HG03025 (cell line): ENCODE measurements around the gene OR2T27.
A peak's percentile ranks its signal among the peaks of the same experiment; 100 is the strongest.
"Not testable (repeated sequence)": the region's sequence is repeated elsewhere in the genome, so short reads cannot be mapped to it uniquely, and the experiment has no call there.

ENCODE experiments used
- ATAC-seq: cut with Tn5 transposase; IDR thresholded peaks from one replicate; pipeline ENCODE4 v1.9.1; 2021; ENCODE audit warnings: mild to moderate bottlenecking, moderate library complexity; ENCODE audit not compliant: unreplicated experiment, low FRiP score

OR2T27 gene

GRCh38 chr1:248641583-248641982, 13.7 kb downstream of the OR2T27 start:
- peak; percentile 18 for ATAC-seq

- peak; percentile 30 for ATAC-seq
These were observed 14.4 kb downstream of the OR2T27 start for GRCh38 chr1:248640906-248641305.

GRCh38 chr1:248639652-248640051, 15.7 kb downstream of the OR2T27 start:
- ATAC-seq = not testable (repeated sequence)

GRCh38 chr1:248636612-248637011, 18.7 kb downstream of the OR2T27 start:
- ATAC-seq = not testable (repeated sequence)

GRCh38 chr1:248634991-248635390, 20.3 kb downstream of the OR2T27 start, which contains the start of gene OR2T11:
Gene OR2T11 (minus strand): TSS chr1:248635091. CDS start chr1:248627128, 7,963 bp downstream.
- ATAC-seq = not testable (repeated sequence)

GRCh38 chr1:248631354-248632008, 23.8 kb downstream of the OR2T27 start:
- ATAC-seq = no peak

GRCh38 chr1:248630551-248630950, 24.8 kb downstream of the OR2T27 start:
- no peak for ATAC-seq

GRCh38 chr1:248627971-248628844, 27.1 kb downstream of the OR2T27 start:
- peak; percentile 89 for ATAC-seq

- no peak for ATAC-seq
These were observed 29.4 kb downstream of the OR2T27 start for GRCh38 chr1:248625971-248626370.

GRCh38 chr1:248625166-248625565, 30.2 kb downstream of the OR2T27 start:
- ATAC-seq = no peak

- ATAC-seq = no peak
These were observed 32.7 kb downstream of the OR2T27 start for GRCh38 chr1:248622570-248623001.

- ATAC-seq = no peak
These were observed 33.6 kb downstream of the OR2T27 start for GRCh38 chr1:248621770-248622169.

- no peak for ATAC-seq
These were observed 36.5 kb downstream of the OR2T27 start for GRCh38 chr1:248618878-248619277.

- no peak for ATAC-seq
These were observed 37.2 kb downstream of the OR2T27 start for GRCh38 chr1:248618119-248618518.

GRCh38 chr1:248613742-248614141, 41.6 kb downstream of the OR2T27 start:
- peak; percentile 64 for ATAC-seq

- no peak for ATAC-seq
These were observed 43.4 kb downstream of the OR2T27 start for GRCh38 chr1:248611883-248612414.

GRCh38 chr1:248610301-248610700, 45.0 kb downstream of the OR2T27 start:
- ATAC-seq = no peak
